Retina (tissue), 1 donor: ENCODE measurements around the gene SIPA1L3.

ENCODE experiments used
- DNase-seq: peaks from one replicate; pipeline ENCODE4 v3.0.0-alpha.2; 2016

The SIPA1L3 gene

DNA sequence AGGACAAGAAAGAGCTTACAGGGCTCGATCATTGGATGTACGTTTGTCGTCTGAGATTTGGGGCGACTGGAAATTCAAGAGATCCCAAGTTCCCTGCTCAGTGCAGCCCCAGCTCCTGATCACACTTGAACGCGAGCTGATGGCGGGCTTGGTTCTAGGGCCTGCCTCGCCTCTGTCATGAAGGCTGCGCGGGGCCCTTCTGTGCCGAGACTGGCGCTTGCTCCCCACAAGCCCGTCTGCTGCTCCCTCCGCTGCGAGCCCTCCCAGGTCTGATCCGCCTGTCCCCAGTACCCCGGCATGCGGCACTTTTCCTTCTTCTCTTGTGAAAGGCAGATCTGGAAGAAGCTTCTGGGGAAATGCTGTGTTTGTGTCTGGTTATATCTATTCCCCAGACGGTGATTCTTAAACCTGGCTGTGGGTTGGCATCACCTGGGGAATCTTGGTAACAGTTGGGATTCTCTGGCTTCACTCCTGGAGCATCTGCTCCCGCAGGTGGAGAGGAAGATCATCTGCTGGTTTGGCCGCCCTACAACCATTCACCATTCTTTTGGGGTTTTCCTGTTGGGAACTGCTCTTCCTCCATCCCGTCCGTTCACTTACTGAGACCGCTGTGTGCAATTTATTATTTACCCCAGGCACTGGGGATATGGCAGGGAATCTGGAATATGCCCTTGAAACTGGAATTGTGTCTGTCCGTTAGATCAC is 43.6 kb downstream of the SIPA1L3 start:
- DNase-seq: no peak

DNA sequence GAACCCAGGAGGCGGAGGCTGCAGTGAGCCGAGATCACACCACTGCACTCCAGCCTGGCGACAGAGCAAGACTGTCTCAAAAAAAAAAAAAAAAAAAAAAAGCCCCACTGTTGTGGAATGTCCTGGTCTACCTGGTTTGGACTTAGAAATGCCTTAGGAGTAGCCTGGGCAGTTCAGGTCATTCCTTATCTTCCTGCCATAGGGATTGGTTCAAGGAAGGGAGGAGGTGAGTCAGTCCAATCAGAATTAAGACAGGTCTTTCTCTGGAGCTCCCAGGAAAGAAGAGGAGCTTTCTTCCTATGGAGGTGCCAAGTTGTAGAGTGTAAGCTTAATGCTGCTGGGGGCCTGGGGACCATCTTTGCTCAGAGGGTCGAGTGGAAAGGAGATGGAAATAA is 44.8 kb downstream of the SIPA1L3 start:
- DNase-seq: no peak

DNA sequence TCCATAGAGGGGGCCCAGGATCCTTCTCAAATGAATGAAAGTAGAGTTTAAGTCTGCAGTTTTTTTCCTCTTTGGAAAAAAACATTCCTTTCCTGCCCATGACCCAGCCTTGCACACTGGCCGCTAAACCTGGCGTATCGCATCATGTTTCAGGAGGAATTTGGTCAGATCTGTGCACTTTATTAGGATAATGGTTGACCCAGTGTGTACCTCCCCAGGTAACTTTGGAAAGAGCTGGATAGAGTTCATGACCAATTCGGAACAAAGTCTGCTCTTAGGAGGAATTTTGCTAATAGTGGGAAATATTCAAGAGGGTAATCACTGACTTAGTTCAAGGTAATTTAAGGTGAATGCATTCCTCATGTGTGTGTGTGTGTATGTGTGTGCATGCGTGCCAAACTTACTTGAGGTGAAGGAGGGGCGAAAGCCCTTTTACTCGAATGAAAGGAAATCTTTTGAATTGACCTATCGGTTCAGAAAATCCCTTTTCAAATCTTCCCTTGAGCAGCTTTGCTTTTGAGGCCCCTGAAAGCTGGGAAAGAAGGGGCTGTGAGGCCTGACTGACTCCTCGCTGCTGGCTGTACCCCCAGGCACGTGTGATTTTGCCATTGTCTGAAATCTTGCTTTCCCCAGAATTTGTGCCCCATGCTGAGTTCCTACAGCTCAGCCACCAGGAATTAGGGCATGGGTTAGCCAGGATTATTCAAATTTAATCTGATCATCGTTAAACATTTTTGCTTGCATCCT is 46.3 kb downstream of the SIPA1L3 start:
- DNase-seq: peak; percentile 37

DNA sequence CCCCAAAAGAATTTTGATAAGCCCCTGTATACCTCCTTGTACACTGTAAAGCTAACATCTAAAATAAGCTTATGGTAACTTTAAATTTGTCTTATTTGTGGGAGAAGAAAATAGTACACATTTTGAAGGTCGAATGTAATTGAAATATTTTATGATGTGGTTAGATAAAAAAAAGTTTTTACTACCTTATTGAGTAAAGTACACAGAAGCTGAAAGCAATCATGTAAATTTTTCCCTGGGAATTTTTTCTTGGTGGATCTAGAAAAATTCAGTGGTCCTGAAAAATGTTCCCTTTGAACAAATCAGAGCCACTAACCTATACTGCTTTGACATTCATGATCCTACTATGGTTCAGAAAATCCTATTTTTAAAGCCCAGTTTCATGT is 46.9 kb downstream of the SIPA1L3 start:
- DNase-seq: no peak

DNA sequence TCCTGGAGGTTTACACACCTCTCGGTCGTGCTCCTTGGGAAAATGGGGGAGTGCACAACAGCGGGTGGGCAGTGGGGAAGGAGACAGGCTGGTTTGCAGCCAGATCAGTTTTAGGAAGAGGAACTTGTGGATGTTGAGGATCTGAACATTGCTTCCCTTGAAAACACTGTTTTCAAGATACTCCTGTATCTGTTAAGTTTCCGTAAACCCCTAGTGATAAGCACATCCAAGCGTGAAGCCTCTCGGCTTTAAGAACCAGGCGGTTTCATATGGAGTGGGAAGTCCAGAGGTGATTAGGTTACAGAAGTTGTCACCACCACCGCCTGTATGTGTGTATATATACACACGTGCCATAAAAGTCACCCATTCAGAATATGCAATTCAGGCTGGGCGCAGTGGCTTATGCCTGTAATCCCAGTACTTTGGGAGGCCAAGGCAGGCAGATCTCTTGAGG is 47.4 kb downstream of the SIPA1L3 start:
- peak; percentile 25 for DNase-seq

DNA sequence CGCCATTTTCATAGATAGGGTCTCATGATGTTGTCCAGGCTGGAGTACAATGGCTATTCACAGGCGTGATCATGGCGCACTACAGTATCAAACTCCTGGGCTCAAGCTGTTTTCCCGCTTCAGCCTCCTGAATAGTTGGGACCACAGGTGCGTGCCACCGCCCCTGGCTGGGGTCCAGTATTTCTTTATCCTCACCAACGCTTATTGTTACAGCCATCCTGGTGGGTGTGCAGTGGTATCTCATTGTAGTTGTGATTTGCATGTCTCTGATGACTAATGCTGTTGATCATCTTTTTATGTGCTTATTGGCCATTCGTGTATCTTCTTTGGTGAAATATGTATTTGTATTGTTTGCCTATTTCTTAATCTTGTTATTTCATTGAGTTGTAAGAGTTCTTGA is 49.0 kb downstream of the SIPA1L3 start:
- DNase-seq: no peak

DNA sequence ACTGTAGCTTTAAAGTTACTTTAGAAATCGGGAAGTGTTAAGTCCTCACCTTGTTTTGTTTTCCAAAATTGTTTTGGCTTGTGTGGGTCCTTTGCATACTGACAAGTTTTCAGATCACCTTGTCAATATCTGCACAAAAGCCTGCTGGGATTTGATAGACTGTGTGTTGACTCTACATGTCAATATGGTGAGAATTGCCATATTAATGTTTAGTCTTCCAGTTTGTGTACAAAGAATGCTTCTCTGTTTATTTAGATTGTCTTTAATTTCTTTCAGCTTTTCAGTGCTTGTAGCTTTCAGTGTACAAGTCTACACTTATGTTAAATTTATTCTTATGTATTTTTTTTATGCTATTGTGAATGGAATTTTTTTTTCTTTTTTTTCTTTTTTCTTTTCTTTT is 50.2 kb downstream of the SIPA1L3 start:
- DNase-seq: no peak

DNA sequence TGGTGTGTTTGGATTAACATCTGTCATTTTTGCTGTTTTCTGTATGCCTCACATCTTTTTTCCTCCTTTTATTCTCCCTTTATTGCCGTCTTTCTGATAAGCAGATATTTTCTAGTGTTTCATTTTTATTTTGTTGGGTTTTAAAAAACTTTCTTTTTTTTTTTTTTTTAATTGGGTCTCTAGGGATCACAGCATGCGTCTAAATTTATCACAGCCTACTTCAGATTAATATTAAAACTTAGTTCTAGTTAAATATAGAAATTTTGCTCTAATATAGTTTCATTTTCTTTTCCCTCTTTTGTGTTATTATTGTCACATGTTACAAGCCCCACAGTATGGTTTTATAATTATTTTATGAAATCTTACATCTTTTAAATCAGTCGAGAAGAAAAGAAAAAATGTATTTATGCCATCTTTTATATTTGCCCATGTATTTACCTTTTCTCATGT is 52.7 kb downstream of the SIPA1L3 start:
- DNase-seq: no peak

DNA sequence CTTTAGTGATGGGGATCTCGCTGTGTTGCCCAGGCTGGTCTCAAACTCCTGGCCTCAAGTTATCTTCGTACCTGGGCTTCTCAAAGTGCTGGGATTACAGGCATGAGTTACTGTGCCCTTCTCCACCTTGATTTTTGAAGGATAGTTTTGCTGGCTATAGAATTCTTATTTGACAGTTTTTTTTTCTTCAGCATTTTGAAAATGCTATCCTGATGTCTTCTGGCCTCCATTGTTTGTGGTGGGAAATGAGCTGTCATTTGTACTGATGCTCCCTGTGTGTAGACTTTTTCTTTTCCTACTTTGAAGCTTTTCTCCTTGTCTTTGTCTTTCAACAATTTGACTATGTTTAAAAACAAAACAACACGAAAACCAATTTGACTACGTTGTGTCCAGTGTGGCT is 54.2 kb downstream of the SIPA1L3 start:
- DNase-seq: no peak

DNA sequence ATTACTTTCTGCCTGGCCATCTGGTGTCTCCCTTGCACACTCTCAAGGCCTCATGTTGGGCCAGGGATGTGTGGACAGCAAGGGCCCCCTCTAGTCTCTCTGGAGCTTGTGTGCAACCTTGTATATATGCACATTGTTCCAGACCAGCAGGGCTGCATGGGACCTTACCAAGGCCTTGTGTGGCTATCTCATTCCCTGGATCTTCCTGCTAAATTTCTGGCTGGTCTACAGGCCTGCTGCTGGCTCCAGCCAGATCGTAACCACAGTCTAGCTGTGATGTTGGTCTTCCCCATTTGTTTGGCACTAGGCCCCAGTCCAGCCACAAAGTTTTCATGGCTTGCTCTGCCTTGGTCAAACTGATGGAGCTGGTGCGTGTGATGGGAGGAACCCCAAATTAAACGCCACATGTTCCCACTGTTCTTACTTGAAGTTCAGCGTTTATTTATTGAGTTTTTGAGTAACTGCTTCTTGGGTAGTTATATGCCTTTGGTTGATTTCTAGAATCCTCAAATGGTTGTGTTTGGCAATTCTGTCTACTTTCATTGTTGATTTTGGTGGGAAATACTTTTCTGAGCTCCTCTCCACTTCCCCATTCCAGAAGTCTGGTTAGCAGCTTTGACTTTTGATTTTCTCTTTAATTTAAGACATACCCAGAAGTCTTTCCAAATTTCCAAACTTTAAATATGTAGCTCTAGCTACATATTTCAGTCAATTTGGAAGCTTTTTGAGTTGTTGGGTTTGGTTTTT is 56.4 kb downstream of the SIPA1L3 start:
- no peak for DNase-seq

DNA sequence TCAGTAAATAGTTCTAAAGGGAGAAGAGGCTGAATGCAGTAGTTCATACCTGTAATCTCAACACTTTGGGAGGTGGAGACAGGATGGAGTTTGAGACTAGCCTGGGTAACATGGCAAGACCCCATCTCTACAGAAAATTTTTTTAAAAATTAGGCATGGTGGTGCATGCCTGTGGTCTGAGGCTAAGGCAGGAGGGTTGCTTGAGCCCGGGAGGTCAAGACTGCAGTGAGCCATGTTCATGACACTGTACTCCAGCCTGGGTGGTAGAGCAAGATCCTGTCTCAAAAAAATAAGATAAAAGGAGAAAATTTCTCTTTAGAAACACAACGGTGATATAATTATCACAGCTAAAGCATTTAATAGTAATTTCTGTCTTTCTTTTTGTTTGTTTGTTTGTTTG is 57.1 kb downstream of the SIPA1L3 start:
- no peak for DNase-seq

DNA sequence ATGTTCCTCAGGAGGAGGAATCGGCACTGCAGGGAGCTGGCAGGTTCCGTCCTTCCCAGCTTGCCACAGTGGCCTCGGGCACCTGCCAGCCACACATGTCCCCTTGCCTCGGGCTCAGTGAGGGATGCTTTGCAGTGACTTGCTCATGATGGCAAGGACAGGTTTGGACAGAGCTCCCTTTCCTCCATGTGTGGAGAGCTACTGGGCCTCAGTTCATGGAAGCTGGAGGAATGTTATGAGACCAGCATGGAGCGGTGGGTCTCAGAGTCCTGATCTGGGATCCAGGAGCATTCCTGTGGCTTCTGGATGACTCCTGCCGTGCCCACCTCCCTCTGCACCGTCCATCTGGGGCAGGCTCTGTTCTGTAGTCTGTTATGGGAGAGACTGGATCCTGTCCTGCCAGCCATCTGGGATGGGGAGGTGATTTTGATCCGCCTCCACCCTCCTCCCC is 59.2 kb downstream of the SIPA1L3 start:
- DNase-seq: peak; percentile 28

DNA sequence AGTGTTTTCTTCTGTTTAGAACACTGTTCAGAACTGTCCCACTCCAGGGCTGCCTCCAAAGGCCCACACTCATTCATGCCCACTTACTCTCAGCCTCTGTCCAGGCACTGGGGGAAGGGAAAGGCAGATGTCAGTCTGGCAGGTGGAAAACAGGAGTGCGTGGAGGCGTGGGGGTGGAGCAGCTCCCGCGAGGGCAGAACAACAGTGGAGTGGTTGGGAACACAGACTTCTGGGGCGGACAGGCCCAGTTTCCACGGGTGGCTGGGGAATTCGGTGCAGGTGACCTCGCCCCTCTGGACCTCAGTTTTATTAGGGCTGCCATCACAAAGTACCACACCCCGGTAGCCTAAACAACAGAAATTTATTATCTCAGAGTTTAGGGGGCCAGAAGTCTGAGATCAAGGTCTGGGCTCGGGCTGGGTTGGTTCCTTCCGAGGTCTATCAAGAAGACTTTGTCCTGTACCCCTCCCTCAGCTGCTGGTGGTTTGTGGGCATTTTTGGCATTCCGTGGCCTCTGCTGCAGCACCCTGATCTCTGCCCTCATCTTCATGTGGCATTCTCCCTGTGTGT is 59.7 kb downstream of the SIPA1L3 start:
- no peak for DNase-seq

DNA sequence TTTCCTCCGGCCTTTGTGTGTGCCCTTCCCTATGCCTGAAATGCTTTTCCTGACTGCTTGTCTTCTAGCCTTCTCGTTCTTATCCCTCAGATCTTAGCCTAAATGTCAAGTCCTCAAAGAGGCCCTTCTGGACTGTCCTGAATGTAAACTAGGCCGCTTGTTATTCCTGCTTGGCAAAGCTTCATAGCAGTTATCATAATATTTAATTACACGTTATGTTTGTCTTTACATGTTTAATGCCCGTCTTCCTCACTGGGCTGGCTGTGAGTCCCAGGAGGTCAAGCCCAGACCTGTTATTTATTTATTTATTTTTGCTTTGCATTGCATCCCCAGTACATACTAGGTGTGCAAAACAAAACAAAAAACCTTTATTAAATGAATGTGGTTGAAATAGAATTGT is 62.7 kb downstream of the SIPA1L3 start:
- DNase-seq: no peak

DNA sequence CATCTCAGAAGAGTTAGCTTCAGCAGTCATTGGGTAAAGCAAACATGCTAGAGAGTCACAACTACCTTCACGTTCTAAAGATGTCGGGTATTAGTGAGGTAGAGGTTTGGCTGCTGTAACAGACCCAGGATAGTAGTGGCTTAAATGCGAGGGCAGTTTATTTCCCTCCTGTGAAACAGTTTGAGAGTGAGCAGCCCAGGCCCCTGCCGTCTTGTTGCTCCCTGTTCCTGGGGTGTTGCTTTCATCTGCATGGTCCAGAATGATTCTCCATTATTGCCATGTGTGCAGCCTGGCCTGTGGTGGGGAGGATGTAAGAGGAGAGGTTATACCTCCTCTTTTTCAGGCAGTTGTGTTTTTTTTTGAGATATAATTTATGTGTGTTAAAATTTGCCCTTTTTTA is 63.7 kb downstream of the SIPA1L3 start:
- DNase-seq: no peak

DNA sequence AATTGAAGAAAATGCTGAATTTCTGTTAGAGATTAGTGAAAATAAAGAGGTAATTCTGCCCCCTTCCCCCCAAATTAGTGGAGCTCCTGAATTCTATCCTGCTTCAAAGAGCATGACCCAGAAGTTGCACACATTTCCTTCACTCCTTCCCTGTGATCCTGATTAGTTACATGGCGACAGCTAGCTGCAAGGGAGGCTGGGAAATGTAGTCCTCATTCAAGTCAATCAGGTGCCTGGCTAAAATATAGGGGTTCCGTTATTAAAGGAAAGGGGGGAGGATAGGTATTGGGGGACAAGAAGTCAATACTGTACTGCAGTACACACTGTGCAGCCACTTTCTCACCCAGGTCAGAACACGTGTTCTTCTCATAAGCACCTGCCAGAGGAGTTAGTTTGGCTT is 65.8 kb downstream of the SIPA1L3 start:
- DNase-seq: no peak

DNA sequence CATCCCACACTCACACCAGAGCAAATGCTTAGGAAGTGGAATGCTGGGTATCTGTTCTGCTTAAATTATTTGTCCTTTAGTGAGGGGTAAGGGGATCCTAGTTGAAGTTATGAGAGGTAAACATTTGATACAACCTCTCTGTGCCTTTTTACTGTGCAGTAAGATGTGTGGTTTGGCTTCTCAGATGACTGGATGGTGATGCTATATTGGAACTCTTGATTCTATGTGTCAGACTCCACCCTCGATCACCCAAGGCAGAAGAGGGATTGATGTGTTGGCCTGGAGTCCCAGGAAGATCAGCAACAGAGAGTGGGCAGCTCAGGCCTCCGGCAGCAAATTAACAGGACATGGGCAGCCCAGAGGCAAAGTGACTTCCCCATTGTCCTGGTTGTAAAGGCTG is 66.7 kb downstream of the SIPA1L3 start:
- DNase-seq: no peak

DNA sequence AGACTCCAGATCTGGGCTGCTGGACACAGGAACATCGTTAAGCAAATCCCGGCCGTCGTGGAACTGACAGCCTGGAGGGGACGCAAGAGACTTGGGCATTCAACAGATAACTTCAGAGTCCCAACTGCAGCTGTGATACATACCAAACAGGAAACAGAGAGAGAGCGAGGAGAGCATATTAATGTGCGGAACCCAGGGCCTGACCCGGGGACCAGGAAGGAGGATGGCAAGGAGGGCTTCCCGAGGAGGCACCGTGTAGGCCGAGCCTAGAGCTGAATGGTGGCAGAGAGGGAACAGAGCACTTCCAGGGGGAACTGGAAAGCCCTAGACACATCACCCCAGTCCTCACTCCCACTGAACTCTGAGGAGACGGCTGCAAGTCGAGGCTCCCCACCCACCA is 68.1 kb downstream of the SIPA1L3 start:
- no peak for DNase-seq

DNA sequence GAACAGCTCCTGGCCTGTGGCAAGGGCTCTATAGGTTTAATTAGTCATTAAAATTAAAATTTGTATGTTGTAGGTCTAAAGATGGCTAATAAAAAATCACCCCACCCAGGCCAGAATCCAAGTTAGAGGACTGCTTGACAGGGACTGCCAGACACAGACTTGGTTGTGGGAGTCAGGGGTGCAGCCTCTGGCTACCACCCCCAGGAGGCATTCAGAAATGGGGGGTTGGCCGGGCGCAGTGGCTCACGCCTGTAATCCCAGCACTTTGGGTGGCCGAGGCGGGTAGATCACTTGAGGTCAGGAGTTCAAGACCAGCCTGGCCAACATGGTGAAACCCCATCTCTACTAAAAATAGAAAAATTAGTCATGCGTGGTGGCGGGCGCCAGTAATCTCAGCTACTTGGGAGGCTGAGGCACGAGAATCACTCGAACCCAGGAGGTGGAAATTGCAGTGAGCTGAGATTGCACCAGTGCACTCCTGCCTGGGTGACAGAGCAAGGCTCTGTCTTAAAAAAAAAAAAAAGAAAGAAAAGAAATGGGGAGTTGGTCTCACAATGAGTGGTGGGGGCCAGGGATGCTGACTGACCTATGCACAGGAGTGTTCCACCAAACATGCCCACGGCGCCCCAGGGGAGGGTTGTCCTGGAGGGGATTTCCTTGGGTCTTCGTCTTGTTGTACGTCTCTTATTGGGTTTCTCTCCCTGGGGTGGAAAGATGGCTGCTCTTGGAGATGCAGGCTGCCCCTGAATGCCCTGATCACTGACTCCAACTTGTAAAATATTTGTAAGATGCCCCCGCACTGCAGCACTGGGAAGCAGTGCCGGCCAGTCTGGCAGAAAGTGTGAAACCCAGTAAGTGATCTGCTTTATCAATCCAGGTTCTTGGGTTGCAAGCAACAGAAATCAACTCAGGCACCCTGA is 68.8 kb downstream of the SIPA1L3 start:
- DNase-seq: no peak

DNA sequence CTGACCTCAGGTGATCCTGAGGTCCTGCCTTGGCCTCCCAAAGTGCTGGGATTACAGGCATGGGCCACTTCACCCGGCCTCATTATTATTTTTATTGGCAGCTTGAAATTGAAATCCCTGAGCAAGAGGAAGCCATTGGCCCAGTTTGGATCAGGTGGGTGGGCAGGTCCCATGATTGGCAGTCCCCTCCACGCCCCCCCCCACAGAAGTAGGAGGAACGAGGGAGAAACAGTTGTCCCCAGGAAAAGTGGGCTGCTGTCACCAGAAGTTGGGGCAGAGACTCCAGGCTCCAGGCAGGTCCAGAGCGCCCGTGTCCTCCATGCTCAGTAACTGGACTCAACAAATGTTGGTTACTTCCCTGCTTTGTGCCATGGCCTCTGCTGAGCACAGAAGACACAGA is 70.4 kb downstream of the SIPA1L3 start:
- DNase-seq: no peak

DNA sequence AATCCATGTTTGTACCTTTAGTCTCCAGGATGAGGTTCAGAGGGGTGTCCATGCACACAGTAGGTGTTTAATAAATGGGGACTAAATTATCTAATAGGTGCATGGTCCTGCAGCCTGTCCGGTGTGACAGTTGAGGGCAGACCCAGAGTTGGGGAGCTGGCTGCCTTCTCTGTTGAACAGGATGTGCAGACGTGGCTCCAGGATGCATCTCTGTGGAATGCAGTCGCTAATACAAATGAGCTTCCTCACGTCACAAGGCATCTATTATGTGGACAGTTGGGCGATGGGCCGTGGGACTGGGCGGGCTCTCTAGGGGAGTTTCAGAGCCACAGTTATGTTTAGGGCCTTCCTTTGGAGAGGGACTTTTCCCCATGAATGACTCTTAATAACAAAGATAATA is 71.0 kb downstream of the SIPA1L3 start:
- DNase-seq: peak; percentile 51

DNA sequence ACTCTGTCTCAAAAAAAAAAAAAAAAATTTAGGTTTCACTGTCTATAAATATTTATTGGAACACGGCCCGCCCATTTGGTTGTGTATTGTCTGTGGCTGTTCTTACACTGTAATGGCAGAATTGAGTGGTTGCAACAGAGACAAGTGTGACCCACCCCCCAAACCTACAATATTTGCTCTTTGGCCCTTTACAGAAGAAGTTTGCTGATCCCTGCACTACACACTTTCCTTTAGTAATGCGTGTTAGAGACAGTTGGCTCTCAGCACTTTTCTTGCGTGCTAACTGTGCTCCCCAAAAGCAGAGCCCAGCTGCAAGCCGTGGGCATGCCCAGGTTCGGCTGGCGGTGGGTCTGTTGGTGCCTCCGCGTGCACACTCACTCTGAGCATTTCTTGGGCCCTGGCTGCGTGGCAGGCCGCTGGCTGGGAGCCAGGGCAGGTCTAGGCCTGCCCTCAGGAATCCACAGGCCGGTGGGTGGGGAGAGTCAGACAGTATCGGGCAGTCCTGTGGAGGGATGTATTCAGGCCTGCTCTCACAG is 72.6 kb downstream of the SIPA1L3 start:
- DNase-seq: no peak
